HG03442 (cell line): ENCODE measurements around the gene BANF2.

Experiments used
- ATAC-seq: cut with Tn5 transposase; IDR thresholded peaks from one replicate; pipeline ENCODE4 v1.9.1; 2021; ENCODE audit warnings: mild to moderate bottlenecking, moderate library complexity; ENCODE audit not compliant: unreplicated experiment

The BANF2 gene

DNA sequence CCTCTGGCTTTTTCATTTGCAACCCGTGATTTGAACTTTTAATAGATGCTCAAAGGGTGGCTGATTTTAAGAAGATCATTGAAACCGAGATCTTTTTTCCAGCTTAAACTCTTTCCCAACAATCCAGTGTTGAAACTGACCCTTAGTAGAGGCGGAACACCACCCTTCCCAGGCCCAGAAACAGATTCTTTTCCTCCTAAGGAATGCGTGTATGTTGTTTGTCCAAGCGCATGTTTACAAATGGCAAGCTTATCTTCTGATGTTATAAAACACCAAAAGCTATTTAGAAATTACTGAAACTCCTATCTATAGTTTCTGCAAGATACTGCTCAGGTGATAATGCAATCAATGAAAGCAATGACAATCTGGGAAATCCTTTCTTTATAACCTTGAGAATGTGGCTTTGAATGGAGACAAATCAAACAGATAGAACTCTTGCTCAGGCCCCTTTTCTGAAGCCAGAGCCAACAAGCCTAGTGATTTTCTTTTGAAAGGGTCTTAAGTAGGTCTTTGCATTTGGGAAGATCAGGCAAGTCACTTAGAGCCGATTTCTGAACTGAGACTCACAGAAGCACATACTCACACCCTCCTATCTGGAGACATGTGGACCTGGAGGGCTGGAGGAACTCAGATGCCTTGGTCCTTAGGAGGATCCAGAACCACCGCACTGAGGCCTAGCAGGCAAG, 9.1 kb downstream of the BANF2 start:
- ATAC-seq: no peak

DNA sequence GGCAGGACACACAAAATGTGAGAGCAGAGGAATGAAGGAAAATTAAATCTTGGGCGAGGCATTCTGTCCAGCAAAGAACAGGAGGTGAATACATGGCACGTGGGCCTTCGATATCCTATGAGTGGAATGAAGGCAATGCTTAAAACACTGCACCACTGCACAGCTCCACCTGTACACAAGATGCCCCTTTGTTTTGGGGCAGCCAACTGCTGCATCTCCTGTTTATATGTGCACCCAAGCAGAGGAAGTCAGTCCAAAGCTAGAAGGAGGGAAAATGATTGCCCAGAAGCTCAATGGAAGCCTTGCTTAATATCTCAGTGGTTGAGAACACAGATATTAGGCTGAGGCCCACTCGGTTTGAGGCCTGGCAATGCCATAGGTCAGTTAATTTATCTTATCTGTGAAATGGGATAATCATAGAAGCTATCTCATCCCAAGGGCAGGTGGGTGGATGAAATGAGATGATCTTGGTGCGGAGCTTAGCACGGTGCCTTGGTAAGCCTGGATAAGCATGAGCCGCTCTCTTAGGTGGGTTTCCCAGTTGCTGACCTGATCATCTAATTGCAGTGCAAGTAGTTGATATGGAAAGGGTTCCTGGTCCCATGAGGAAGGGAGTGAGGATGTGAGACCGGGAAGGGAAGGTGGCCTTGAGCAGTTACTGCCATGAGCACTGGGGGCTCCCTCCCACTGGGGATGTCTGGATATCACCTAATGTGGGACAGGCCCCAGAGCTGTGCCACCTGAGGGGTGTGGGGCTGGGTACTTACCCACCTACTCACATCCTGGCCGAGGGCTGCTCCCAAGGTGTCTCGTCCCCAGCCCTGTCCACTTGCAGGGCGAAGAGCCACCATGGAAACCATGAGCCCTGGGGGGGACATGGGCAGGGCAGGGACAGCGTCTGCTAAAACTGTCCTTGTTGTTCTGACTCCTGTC, 9.9 kb downstream of the BANF2 start:
- ATAC-seq: no peak

DNA sequence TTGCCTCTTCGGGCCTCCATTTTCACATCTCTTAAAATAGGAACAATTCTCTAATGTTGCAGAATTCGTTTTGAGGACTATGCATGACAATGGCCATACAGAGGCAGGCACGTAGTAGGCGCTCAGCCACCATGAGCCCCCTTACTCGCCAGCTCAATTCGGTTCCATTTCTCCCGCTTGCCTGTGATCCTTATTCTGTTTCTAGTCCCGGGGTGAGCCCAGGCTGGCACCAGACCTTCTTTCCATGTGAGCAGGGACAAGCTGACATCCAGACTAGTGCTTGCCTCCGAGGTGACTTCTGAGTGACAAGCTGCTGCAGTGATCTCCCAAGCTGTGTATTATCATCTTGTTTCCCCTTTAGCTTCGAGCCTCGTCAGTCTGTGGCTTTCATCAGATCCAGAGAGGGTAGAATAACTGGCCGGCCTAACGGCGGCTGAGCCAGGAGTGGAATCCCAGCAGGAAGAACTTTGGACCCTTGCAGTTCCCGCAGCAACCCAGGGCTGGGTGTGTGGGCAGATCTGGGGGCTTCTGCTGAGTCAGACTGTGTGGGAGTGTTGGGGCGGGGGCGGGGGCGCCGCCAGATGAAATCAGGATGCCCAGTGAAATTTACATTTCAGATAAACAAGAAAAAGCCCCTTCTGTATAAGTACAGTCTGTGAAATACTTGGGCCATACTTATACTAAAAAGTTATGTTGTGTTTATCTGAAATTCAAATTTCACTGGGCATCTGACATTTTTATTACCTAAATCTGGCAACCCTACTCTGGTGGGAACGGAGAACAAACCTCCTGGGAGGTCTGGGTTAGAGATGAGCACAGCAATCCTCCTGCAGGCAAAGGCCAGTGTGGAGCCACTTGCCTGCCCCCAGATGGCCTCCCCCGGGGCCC, 10.9 kb downstream of the BANF2 start:
- ATAC-seq: no peak

DNA sequence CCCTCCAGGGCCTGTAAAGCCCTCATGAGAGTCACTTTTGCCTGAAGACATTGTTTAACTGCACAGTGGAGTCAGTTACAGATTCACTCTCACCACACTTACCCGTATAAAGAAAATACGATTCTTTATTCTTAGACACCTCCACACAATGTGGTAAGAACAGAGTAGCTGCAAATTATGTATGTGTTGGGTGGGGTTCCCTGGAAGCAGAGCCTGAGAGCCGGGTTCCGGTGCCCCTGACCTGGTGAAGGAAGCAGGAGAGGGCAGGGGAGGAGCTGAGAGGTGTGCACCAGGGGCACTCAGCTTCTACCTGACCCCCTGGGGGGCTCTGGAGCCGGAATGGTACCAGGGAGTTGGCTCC, 11.5 kb downstream of the BANF2 start:
- no peak for ATAC-seq

DNA sequence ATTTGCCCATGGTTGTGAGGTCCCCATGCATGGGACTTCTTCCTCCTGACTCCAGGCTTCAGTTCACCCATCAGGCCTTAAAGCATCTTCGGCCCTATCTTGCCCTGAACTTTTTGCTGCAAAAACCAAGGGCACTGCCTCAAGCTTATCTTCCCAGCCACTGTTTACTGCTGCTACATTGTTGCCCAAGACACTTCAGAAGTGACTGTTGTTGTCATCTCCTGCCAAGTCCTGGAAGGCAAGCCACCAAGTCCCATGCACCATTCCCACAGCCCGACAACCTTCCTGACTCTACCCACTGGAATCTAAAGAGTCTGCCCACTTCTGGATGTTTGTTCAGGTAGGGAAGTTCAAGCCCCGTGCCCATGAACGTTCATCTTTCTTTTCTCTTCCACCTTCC, 12.4 kb downstream of the BANF2 start:
- ATAC-seq: no peak

DNA sequence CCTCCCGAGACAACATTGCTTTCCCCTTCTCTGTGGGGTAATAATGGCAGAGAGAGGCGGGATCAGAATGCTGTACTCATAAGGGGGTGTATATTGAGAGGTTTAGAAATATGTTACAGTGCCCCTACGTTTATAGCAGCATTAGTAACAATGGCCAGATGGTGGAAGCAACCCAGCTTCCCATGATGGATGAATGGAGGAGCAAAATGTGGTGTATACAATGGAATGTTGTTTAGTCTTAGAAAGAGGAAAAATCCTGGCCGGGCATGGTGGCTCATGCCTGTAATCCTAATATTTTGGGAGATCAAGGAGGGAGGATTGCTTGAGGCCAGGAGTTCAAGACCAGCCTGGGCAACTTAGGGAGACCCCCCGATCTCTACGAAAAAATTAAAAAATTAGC, 12.9 kb downstream of the BANF2 start:
- no peak for ATAC-seq

DNA sequence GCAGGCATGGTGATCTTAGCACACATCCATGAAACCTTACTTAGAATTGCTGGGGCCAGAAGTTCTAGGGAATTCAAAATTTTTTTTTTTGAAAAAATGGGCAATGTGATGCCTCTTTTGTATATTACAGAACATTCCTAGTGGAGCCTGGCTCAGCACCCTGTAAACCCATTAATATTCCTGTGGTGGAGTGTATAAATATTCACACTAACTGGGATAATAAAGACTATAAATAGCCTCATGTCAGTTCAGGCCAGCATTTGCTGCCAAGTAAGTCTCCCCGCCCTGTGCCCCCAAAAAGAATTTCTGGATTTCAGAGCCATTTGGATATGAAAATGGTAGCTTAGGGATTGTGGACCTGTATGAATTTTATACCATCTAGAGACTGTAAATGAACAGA, 14.8 kb downstream of the BANF2 start:
- no peak for ATAC-seq

DNA sequence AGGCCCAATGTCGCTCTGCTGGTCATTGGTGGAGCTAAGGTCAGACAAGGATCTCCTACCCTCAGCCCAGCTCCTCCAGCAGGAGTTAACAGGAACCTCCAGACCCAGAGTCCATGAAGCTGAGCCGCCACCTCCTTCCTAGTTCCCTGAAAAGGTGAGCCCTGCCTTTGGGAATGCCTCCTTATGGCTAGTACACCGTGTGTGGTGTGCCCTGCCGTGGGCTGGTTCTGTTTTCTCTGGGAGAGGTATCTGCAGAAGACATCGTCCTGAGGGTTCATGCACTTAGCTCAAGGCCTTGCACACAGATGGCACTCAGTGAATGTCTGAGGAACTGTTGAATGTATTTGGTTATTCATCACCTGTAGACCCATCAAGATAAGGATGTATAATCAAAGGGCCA, 15.3 kb downstream of the BANF2 start:
- ATAC-seq: no peak

DNA sequence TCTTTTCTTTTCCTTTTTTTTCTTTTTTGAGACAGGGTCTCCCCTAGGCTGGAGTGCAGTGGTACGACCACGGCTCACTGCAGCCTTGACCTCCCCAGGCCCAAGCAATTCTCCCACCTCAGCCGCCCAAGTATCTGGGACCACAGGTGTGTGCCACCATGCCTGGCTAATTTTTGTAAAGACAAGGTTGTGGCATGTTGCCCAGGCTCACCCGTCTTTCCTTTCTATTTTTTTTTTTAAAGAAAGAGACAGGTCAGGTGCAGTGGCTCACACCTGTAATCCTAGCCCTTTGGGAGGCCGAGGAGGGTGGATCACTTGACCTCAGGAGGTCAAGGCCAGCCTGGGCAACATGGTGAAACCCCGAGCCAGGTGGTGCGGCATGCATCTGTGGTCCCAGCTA, 16.6 kb downstream of the BANF2 start:
- no peak for ATAC-seq

DNA sequence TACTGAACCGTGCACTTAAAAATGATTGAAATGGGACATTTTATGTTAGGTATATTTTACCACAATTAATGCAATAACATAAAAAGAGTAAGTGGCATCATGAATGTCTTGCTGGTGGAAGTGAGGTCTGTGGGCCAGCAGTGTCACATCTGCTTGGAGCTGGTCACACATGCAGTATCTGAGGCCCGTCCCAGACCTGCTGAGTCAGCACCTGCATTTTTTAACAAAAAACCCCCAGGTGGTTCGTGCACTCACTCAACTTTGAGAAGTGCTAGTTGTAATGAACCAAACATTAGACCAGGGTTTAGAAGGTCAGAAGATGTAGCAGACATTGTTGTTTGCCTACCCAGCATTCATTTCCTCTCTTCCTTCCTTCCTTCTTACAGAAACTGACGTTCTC, 21.0 kb downstream of the BANF2 start:
- no peak for ATAC-seq

DNA sequence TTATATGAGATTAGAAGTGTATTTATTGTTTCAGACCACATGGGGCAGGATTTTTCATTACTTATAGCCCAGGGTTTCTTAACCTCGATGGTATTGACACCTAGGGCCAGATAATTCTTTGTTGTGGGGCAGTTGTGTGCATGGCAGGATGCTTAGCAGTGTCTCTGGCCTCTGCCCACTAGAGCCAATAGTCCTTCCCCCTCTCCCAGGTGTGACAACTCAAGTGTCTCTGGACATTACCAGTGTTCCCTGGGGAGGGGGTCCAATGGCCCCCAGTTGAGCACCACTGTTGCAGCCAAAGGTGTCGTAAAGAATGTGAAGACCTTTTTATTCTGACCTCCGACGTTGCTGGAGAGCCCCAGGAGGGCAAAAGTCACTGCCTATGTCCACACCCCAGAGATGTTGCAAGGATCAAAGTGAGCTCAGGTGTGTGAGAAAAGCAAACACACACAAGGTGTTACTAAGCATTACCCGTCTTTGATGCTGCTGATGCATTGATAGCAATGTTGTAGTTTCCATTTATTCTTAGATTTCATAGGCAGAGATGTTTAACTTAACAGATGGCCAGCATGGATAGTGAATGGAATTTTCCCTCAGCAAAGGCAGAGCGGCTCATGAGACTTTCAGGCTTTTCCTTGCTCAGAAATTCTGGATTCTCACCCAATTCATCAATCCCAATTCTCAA, 22.2 kb downstream of the BANF2 start:
- ATAC-seq: no peak

DNA sequence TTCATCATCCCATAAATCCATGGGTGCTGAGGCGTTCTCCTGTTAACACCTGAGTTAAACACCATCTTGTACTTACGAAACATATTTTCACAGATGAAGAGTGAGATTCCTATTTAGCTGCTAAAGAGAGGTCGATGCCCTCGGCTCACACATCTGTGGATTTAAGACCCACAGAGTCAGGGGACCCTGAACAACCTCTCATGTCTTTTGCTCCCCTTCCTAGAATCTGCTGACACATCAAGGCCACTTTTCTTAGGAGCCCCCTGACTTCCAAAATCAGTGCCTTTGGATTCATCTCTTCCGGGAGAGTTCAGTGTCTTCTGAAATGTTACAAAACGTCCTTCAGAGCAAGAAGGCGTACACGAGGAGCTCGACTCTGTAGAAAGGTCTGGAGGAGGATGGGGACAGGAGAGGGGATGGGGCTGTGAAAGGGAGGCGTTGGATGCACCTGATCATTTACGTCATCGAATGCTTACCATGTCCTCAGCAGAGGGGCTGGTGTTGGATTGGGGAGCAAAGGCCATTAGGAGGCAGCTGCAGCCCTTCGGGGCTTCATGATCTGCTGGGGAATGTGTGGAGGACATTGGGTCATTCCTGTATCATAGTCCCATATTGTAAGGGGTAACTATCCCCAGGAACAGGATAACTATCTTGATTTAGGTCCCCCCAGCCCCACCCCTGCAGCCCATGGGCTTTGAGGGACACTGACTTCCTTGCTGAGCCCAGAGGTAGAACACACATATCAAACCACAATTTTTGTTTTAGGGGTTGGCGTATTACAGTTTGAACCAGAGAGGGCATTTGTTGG, 22.9 kb downstream of the BANF2 start:
- ATAC-seq: no peak

DNA sequence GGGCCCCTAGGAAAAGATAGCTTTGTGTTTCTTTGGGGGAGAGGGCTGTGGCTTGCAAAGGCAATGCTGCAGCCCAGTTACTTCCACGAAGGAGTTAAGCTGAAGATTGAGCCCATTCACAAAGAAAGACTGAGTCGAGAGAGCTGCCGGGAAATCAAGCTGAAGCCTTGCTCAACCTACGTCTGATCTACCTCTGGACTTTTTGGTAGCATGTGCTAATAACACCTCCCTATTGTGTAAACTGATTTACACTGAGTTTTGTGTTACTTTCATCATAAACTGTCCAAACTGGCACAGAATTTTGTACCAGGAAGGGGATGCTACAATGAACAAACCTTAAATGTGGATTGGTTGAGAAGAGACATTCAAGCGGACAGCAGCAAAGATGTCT, 23.5 kb downstream of the BANF2 start:
- no peak for ATAC-seq

DNA sequence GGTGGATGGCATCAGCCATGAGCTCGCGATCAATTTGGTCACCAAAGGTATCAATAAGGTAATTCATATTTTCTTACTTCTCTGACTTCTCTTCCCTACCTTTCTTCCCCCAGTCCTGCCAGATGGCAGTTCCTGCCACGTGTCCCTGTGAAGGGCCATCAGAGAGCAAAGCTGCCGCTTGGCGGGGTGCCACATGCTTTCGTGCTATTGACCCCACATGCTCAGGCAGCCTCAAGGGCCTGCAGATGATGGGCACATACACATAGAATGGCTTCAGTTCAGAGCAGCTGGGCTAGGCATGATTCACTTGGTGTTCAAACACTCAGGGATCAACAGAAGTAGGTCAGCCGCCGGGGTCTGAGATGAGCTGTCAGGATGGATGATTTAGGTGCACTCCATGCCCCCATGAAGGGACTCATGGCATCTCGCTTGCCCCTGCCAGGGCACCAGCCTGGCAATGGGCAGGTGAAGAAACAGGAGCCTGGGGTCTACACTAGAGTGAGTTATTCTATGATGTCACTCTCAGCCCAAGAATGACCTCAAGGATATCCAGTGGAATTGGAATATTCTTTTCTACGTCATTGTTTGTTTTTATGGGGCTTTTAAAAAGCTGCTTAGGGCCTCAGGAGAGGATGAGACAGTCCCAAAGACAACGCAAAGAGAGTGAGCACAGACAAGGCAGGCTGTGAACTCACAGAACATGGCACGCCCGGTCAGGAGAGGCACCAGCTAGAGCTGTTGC, 25.5 kb downstream of the BANF2 start:
- no peak for ATAC-seq

DNA sequence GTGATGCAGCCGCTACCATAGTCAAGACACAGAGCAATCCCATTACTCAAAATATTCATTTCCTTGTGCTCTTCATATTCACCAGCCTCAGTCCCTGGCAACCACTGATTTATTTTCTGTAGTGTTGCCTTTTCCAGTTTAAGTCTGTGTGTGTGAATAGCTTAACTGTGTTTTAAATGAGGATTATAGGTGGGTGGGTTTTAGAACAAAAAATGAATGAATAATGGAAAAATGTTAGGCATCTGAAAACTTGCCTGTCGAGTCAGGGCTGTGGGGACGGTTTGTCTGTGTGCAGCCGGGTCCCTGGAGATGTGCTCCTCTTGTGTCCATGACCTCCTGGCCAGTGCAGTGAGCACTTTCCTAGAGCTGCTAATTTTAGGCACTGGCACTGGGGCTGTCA, 27.1 kb downstream of the BANF2 start:
- ATAC-seq: no peak

DNA sequence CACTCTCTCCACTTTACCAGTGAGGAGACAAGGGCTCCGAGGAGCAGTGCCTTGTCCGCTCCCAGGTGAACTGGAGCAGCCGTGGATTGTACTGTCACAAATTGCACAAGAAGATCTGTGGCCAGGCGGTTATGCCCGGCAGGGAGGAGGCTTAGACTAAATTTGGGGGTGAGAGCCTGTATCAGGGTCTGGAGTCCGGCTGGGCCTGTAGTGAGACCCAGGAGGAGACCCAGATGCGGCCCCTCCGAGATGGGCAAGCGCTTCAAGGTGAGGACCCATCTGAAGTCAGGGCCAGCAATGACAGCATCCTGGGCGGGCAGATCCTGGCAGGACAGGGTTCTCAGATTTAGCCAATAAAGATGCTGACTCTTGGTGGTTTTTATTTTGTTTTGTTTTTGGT, 27.6 kb downstream of the BANF2 start:
- ATAC-seq: no peak

DNA sequence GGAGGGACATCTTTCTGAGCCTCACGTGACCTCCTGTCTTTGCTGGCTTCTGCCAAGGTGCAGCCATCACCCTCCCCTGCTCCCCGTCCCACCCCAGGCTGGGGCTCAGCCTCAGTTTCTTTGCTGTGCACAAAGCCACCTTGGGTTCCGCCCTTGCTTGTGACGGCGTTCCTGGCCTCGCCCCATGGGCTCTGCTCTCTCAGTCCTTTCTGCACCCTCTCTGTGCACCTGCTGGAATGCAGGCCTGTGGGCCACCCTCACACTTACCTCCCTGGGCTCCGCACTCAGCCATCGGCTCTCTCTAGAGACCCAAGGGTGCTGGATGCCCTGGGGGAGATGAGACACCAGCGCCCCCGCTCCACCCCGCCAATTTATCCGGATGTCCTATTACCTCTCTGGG, 28.3 kb downstream of the BANF2 start:
- no peak for ATAC-seq

DNA sequence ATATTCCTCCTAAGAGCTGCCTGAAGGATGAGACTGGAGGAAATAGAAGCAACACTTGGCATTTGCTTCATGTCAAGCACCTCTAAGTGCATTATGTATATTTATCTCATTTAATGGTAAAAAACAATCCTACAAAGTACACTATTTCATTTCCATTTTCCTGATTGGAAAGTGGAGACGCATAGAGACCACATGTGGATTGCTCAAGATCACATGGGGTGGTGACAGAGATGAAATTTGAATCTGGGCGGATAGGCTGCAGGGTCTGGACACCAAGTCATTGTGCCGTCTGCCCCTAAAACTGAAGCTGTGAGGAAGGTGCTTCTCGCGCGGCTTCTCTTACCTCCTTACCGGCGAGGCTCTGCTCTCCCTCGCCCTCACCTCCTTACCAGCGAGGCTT, 30.3 kb downstream of the BANF2 start:
- no peak for ATAC-seq

DNA sequence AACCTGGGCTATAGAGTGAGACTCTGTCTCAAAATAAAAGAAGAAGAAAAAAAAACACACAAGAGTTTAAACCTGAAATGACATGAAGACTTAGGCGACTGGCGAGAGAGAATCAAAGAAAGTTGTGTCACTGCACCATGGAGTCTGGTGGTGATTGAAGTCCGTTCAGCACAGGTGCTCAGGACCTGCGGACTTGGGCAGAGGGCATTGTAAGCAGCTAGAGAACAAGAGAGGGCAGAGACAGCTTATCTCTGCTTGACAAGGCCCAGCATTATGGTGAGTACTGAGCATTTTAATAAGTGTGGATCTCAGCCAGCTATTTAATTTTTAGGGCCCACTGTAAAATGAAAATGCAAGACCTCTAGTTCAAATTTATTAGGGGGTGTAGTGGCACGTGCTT, 31.5 kb downstream of the BANF2 start:
- ATAC-seq: no peak
